HG03342 (cell line): ENCODE measurements around the gene CASZ1.

Experiments
- ATAC-seq: cut with Tn5 transposase; IDR thresholded peaks from one replicate; pipeline ENCODE4 v1.9.1; 2021; ENCODE audit warnings: mild to moderate bottlenecking, moderate library complexity; ENCODE audit not compliant: unreplicated experiment

The CASZ1 gene

DNA sequence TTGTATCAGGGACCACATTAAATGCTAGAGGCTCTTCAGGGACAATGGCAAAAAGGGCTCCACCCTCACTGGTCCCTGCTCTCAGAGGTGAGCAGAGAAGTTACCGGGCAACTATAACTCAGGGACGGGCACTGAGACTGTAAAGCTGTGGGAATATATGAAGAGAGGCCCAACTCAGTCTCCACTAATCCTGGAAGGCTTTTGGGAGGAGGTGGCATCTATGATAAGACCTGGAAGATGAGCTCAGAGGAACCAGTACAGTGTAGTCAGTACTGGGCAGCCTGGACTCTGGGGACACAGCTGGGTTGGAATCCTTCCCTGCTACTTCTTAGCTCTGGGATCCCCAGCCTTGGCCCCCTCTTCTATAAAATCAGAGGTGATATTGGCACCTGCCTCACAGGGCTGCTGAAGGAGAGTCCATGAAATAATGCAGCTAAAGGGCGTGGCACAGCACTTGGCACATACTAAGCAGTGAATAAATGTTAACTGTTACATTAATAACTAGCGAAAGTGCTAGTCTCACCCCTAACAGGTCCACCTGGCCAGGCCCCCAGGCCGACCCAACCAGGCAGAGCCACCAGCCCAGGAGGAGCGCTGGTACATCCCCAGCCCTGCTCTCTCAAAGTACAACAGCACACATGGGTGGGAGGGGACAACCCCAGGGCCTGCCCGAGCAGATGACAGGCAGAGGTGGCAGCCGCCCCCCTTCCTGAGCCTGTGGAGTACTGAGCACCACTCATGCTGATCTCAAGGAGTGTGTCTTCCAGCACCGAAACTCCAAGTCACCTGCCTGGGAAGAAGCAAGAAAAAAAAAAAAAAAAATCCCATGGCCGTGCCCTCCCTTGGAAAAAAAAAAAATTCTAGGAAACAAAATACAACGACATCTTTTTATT, 62.7 kb downstream of the CASZ1 start:
- ATAC-seq: no peak

DNA sequence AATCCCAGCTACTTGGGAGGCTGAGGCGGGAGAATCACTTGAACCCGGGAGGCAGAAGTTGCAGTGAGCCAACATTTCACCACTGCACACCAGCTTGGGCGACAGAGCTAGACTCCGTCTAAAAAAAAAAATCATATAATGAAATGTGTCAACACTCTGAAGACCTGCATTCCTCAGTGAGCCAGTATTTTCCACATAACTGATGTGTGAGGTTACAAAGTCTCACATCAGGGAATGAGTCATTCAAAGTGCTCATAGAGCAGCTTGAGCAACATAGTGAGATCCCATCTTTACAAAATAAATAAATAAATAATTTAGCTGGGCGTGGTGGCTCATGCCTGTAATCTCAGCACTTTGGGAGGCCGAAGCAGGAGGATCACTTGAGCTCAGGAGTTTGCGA, 65.5 kb downstream of the CASZ1 start:
- no peak for ATAC-seq

- no peak for ATAC-seq
Measured at GRCh38 chr1:10728595-10729410, 67.6 kb downstream of the CASZ1 start.

GRCh38 chr1:10727751-10728232, 68.7 kb downstream of the CASZ1 start:
- no peak for ATAC-seq

- no peak for ATAC-seq
Measured at GRCh38 chr1:10726355-10726754, 70.1 kb downstream of the CASZ1 start.

DNA sequence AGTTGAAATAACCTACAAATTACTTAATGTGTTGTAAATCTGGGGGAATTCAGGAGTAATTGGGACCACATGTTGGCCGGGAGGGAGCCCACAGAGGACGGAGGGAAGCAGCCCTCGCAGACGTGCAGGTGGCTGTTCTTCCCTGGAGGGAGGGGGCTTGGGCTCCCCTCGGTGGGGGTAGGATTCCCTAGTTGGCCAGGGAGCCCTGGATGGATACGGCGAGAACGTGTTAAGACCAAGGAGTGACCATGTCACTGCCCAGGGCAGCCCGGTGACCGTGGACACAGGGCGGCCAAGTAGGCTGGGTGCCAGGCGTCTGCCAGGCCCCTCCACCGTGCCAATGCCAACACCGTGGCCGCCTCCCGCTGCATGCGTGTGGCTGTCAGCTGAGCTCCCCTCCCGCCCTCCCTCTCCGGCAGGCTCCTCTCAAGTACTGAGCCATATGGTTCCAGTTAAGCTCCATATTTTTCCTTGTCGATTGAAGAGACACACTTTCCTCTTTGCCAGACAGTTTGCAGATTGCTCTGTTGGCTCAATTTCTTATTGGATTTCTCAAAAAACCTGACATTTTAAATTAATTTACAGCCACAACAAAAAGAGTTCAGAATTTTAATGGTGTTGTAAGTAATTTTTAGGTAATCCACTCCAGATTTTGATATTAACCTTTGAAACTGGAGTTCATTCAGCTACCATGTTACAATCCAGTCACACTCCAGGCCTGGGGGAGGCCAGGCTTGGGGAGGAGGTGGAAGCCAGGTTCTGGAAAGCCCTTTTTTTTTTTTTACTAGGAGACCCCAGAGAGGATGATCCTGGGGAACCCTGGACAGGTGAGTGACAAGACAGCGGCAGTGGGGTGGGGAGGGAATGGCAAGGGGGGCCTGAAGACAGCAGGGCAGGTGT, 71.2 kb downstream of the CASZ1 start:
- no peak for ATAC-seq

GRCh38 chr1:10724511-10724910, 71.9 kb downstream of the CASZ1 start:
- no peak for ATAC-seq

GRCh38 chr1:10724052-10724494, 72.4 kb downstream of the CASZ1 start:
- ATAC-seq: no peak

DNA sequence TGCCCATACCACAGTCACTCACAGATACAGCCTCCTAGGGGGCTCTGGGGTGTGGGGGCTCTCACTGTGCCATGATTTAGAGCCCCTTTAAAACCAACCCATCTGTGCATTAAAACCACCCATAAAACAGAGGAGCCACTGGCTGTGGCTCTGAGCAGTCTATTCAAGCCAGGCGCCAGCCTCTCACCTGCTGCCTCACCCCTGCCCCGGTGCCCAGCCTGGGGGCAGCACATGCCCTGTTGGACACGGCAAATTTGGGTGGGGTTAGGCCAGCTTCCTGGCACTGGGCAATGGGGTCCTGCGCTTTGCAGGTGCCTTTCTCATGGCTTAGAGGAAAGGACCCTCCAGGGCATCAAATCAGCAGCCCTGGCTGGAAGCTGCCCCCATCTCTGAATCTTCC, 73.1 kb downstream of the CASZ1 start:
- no peak for ATAC-seq

- ATAC-seq: no peak
Measured at GRCh38 chr1:10722803-10723202, 73.6 kb downstream of the CASZ1 start.

DNA sequence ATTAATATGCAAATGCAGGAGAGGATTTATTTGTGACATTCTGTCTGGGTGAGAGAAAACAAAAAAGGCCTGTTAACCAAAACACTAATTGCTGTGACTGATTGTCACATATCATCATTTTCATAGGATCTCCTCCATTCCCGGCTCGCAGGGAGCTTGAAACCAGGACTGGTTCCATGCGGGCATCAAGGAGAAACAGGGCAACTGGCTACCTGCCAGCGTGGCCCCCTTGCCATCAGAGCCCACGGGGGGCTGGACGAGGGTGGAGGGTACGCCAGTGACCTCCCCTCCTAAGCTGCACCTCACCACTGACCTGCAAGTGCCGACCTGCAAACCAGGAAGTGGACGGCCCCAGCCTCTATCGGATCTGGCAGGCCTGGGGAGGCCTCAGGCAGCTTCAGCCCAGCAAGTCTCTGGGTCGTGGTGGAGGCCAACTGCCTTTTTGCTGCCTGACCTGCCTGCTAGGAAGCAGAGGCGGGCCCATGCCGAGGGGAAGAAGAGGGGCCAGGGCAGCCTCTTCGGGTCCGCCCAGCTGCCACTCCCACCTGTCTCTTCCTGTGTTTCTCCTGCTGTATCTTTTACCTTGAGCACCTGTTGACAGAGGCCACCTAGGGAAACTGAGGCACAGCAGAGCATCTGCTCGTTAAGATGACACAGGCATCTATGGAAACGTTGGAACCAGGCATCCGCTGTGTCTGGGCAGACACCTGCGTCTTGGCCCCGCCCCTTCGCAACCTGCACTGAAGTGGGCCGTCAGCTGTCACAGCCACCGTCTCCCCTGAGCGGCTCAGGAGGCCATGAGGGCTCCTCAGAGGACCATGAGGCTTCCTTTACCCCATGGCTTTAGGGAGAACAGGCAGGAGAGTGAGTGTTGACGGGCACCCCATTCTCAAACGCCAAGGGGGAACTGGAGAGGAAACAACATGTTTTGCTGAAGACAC, 74.8 kb downstream of the CASZ1 start:
- no peak for ATAC-seq

DNA sequence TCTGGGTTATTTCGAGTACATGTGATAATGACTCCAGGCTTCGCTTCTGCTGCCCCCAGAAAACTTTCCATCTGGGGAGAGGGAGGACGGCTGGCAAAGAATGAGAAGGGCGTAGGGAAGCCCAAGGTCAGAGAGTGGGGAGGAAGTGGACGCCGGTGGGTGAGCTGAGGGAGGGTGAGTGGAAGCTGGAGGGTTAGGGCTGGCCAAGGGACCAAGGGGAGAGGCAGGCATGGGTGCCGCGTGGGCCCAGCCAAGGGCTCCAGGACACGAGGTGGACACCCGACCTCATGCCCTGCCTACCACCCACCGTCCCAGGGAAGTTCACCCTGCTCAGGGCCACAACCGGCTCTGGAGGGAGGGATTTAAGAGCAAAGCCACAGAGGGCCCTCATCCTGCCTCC, 75.8 kb downstream of the CASZ1 start:
- no peak for ATAC-seq

DNA sequence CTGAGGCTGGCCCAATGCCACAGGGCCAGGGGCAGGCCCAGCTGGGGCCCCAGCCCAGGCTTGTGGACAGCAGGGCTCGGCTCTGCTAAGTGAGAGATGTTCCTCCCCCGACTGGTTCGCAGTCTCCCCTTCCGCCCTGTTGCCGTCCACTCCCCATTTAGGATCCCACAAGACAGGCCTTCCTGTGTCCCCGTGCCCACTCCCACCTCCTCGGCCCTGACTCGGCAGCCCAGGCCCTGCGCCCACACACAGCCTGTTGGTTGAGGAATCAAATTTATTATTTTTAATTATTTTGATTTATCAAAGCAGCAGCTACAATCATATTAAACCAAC, 78.4 kb downstream of the CASZ1 start:
- no peak for ATAC-seq

GRCh38 chr1:10717296-10718082, 79.0 kb downstream of the CASZ1 start:
- ATAC-seq: no peak

GRCh38 chr1:10716840-10717239, 79.6 kb downstream of the CASZ1 start:
- no peak for ATAC-seq

GRCh38 chr1:10714337-10715114, 81.9 kb downstream of the CASZ1 start:
- ATAC-seq: no peak

GRCh38 chr1:10713614-10714013, 82.8 kb downstream of the CASZ1 start:
- ATAC-seq: no peak
